ENCODE data around the gene BCAS4.
"Not testable (repeated sequence)": the region's sequence is repeated elsewhere in the genome, so short reads cannot be mapped to it uniquely, and the experiment has no call there.

- not testable (repeated sequence) for TF ChIP-seq CTCF (conservative IDR thresholded peaks at IDR 0.05 in 1 of 2, IDR thresholded peaks at IDR 0.05 in 1 of 2; ENCODE audit: extremely low read depth in 1 of 2, insufficient read depth in 1 of 2, low read depth in 1 of 2, low read length in 2 of 2); EZH2 (IDR thresholded peaks at IDR 0.05; ENCODE audit: borderline replicate concordance, low read length)
Measured at GRCh38 chr20:50881759-50882424, 87.0 kb downstream of the BCAS4 start.
